SK-N-SH treated with all-trans-retinoic acid at 6 μM for 48 hours (cell line): ENCODE measurements around the gene ALDH6A1.
"Not testable (repeated sequence)": the region's sequence is repeated elsewhere in the genome, so short reads cannot be mapped to it uniquely, and the experiment has no call there.

ENCODE experiments used
- ARNTL ChIP-seq: fragments of 450-650 bp; formaldehyde crosslinking; IDR thresholded peaks from 2 replicates; pipeline ENCODE4 v1.5.0; 2020; ENCODE audit warnings: low read depth, mild to moderate bottlenecking, moderate library complexity, borderline replicate concordance
- OSR1 ChIP-seq: fragments of 250-450 bp; sonication (Bioruptor Pico); IDR thresholded peaks from 2 replicates; pipeline ENCODE4 v1.8.0; 2022; ENCODE audit warnings: moderate library complexity, mild to moderate bottlenecking, inconsistent platforms
- PATZ1 ChIP-seq: fragments of 250-450 bp; sonication (Bioruptor Pico); IDR thresholded peaks from 2 replicates; pipeline ENCODE4 v1.8.0; 2020; ENCODE audit warnings: mild to moderate bottlenecking, moderate library complexity, borderline replicate concordance
- RARB ChIP-seq: fragments of 250-450 bp; sonication (Bioruptor Pico); IDR thresholded peaks from 2 replicates; pipeline ENCODE4 v1.8.0; 2021; ENCODE audit warnings: mild to moderate bottlenecking, moderate library complexity
- TOX ChIP-seq: fragments of 250-450 bp; sonication (Bioruptor Pico); IDR thresholded peaks from 2 replicates; pipeline ENCODE4 v1.8.0; 2021; ENCODE audit warnings: mild to moderate bottlenecking, moderate library complexity, borderline replicate concordance
- TSHZ2 ChIP-seq: fragments of 250-450 bp; sonication (Bioruptor Pico); IDR thresholded peaks from 2 replicates; pipeline ENCODE4 v1.5.0; 2020; ENCODE audit warnings: mild to moderate bottlenecking, moderate library complexity
- ZFP30 ChIP-seq: fragments of 450-650 bp; formaldehyde crosslinking; IDR thresholded peaks from 2 replicates; pipeline ENCODE4 v1.5.0; 2022; ENCODE audit warnings: mild to moderate bottlenecking, moderate library complexity
- ZNF8 ChIP-seq: fragments of 450-650 bp; formaldehyde crosslinking; IDR thresholded peaks from 2 replicates; pipeline ENCODE4 v1.5.0; 2020; ENCODE audit warnings: mild to moderate bottlenecking, moderate library complexity

- not testable (repeated sequence) for TF ChIP-seq TSHZ2 (CRISPR knock-in tag); ZFP30; RARB (CRISPR knock-in tag); ZNF8 (CRISPR knock-in tag); TOX; ARNTL (CRISPR knock-in tag); OSR1 (CRISPR knock-in tag); PATZ1 (CRISPR knock-in tag)
These were observed 27.4 kb upstream of the ALDH6A1 start for GRCh38 chr14:74111395-74112216.
